NCI-H1694 treated with DMSO at 0.1 percent for 48 hours (cell line): ENCODE measurements around the gene PRKN.

Experiments
- DNase-seq: peaks from one replicate; lab custom pipeline; 2025; lab: John Stamatoyannopoulos, UW

Gene PRKN

GRCh38 chr6:162674452-162674851 is 53.1 kb downstream of the PRKN start:
- DNase-seq: no peak

DNA sequence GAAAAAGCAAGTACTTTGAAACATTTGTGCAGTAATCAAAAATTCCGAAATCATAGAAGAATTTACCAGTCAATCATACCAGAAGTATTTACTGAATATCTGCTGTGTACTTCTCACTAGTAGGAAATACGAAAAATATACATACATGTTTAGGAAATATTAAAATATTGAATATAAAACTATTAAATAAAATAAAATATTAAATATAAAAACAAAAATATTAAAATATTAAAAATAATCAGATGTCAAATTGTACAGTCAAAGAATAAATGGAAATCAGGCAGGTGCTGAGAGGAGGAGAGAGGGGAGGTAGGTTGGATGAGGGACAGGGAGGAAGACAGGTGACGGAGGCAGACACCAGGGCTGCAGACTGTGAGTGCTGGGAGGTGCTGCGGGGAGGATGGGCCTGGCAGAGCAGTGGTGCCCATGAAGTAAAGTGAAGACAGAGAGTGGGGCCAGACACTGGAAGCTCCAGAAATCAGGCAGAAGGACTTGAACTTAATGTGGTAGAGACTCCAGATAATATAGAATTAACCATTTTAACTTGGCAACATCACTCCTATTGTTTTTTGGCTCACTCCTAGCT is 55.9 kb downstream of the PRKN start:
- no peak for DNase-seq

- no peak for DNase-seq
These were observed 57.2 kb downstream of the PRKN start for GRCh38 chr6:162670345-162670744.

GRCh38 chr6:162666246-162666645 is 61.3 kb downstream of the PRKN start:
- no peak for DNase-seq

DNA sequence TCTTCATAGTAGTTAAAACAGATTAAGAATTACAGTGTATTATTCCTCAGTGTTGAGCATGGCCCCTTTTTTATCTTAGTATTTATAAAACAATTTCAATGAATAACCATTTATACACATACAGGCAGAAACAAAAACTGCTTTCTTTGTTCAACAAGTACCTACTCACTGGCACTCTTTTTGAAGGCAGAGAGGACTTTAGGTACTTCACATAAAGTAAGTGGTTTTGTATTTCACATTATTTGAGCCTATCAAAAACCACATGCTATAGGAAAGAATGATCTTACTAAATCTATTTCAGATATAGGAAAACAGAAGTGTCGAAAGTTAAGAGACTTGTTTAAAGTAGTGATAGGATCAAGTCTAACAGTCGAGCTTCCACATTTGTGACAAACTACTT is 73.8 kb downstream of the PRKN start:
- no peak for DNase-seq

- DNase-seq: no peak
These were observed 76.1 kb downstream of the PRKN start for GRCh38 chr6:162651505-162651904.

DNA sequence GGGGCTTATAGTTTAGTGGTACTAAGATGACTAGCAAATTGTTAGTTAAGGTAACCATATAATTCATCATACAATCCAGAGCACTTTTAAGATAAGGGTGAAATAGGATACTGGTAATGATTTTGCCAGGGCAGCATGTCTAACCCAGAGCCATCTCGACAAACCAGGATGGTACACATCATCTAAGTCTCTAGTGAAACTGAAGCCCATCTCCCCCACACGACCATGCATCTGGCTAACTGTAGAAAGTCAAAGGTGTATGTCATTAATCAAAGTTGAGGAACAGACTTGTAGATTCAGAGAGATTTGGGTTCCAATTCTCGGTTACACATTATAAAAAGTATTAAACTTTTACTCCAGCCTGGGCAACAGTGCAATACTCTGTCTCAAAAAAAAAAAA is 78.3 kb downstream of the PRKN start:
- DNase-seq: no peak

DNA sequence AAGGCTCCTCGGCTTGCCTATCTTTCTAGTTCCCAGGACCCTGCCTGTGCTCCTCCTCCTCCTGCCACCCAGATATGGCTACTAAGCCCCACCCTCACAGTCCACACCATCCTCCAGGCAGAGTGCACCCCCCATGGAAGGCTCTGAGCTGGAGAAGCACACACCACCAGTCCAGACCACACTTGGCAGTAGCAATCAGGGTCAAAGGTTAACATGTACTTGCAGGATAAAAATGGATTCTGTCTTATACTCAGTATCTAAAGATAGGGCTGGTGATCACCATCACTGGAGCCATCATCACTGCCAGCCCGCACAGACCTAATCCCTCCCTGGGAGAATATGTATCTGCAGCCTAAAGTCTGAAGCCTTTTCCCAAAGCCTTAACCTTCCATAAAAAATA is 83.4 kb downstream of the PRKN start:
- no peak for DNase-seq

GRCh38 chr6:162640756-162641155 is 86.8 kb downstream of the PRKN start:
- DNase-seq: no peak

GRCh38 chr6:162639951-162640350 is 87.6 kb downstream of the PRKN start:
- DNase-seq: no peak

DNA sequence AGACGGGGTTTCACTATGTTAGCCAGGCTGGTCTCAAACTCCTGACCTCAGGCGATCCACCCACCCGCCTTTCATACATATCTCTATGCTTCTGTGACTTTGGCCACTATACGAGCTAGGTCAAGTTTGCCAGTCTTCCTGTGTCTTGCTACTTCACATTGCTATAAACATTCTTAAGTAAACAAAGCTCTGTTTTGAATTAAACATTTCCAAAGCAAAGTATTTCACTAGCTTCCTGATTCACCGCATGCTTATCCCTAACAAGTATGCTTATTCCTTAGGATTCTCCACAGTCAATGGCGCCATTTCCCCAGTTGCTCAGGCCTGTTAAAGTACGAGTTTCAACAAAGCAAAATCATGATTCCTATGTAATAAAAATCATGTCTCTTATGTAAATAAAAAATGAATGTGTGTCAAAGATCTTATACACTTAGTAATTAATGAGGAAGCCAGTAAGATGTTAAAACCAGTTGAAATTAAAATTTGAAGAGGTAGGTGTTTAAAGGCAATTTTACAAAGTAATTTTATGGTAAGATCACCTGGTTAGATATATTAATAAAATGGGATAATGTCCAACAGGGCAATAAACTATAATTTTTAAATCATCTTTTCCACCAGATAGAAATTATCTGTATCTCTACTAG is 88.5 kb downstream of the PRKN start:
- DNase-seq: no peak

DNA sequence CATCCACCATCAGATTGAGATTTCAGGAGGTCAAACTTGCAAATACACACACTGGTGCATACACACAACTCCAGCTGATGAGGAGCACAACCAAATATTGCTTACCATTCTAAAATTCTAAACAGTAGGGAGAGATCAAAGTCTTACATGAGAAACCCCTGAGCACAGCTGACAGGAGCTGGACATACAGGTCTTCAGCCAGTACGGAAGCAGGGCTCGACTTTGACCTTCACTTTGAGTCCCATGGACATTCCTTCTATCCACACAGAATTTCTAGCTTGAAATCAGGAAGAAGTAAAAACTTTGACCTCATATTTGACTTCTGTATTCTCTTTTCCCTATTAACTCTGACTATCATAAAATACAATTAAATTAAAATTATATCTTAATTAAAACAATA is 90.2 kb downstream of the PRKN start:
- DNase-seq: no peak

DNA sequence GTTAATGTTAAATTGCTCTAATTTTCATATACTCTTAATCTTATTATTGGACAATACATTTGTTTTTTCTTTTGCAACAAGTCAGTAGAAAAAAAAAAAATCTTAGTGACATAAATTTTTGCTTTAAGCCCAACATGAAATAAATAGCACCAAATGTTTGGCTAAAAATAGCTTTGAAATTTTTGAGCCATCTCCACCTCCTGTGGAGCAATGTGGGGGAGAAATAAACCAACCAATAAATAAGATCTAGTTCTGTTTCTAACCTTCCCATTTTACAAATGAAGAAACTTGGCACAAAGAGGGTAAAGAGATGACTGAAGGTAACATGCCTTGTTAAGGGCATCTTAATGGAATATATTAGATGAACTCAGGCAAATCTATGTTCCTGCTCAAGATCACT is 91.4 kb downstream of the PRKN start:
- DNase-seq: no peak

- no peak for DNase-seq
These were observed 96.0 kb downstream of the PRKN start for GRCh38 chr6:162631546-162631945.

DNA sequence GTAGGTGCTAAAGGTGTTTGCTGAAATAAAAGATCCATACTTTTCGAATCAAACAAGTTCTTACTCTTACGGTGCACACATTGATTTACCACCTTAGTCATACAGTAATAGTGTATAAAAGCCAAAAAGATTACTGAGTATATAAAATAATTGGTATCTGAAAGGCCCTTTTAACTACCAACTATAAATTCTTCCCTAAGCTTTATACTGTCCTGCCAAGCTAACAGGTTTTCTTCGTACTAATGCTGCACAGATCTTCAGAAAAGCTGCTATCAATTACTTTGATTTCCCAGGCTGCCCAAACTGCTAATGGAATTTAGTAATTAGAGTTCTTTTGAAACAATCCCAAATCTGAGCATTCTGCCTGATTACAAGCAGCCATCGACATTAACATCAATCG is 97.5 kb downstream of the PRKN start:
- DNase-seq: no peak

- no peak for DNase-seq
These were observed 99.7 kb downstream of the PRKN start for GRCh38 chr6:162627825-162628224.

GRCh38 chr6:162627362-162627761 is 100.2 kb downstream of the PRKN start:
- no peak for DNase-seq

DNA sequence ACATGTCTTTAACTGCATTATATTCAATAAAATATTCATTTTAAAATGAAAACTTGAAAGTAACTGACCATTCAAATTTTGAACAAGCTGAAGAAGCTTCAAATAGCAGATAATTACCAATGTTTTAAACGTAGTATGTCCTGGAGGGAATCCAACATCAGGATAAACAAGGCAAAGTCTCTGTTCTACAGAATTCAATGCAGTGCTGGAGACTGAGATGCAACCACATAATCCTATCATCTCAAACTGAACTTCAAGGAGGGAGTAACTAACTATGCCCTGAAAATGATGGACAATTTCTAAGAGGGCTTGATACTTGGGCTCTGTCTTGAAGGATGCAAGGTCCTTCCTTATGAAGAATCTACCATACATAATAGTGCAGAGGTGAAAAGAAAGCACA is 100.7 kb downstream of the PRKN start:
- no peak for DNase-seq

GRCh38 chr6:162625846-162626540 is 101.6 kb downstream of the PRKN start:
- no peak for DNase-seq

DNA sequence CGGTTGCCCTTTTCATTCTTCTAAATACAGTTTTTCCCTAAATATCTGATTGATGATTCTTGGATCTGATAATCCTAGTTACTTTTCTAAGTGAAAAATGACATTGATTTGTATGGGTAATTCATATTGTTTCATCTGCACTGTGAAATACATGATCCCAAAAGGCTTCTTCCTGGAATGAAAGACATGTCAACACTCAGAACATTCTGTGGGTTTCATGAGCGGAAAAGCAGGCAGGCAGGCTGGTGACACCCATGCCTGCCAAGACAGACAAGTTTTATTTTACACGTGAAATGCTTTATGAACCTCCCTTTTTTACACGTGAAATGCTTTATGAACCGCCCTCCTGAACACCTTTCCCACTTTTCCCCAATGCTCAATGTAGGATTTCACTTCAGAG is 105.0 kb downstream of the PRKN start:
- DNase-seq: no peak

- no peak for DNase-seq
These were observed 106.3 kb downstream of the PRKN start for GRCh38 chr6:162621246-162621645.

GRCh38 chr6:162620073-162620472 is 107.5 kb downstream of the PRKN start:
- DNase-seq: no peak

DNA sequence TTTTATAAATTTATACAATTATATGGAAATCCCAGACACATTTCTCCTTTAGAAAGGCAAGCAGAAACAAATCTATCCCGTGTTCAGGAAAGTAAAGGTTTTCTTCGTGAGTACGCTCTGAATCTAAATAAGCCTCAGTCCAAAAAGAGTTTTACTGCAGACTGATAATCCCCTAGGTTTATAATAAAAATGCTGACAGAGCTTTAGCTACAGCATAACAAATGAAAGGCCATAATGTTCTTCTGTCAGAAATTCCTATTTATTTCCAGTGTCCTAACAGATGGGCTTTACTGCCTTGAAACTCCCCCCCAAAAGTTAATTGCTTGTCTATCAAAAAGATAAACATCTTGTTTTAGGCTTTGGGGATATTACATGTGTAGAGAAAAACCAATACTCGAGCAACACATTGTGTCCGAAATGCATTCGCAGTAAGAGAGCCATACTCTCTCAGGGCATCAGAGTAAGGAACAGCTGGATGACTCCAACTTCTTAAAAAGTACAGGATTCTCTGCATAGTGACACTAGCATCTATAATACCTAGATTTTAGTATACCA is 109.0 kb downstream of the PRKN start:
- DNase-seq: no peak
